Hepatocyte (in vitro differentiated cells): Measurements from ENCODE around the gene SNRNP25.

Experiments
- CTCF ChIP-seq: fragments of 200-600 bp; sonication (generic); IDR thresholded peaks from 2 replicates; pipeline ENCODE4 v1.5.1; 2016; ENCODE audit warnings: antibody characterized with exemption, mild to moderate bottlenecking; ENCODE audit not compliant: poor library complexity
- EZH2 ChIP-seq: fragments of 200-600 bp; sonication (generic); IDR thresholded peaks from 2 replicates; pipeline ENCODE4 v1.6.1; 2016; ENCODE audit warnings: antibody characterized with exemption, mild to moderate bottlenecking, borderline replicate concordance

- TF ChIP-seq EZH2 (no peak), CTCF (no peak)
Observed at GRCh38 chr16:63998-64913, 10.6 kb downstream of the SNRNP25 start.
